Stomach (tissue), 9 donors: ENCODE results near the gene PSMD10. TPM values are rescaled to one million over a fixed set of nuclear protein-coding genes. Genes with fewer than 3 reads are reported as not detected.

Source experiments
- DNase-seq, 2 donors: peaks; one replicate each; pipeline versions ENCODE4 v3.0.0 to v3.0.0-alpha.2; 2013 to 2019
- H3K27ac ChIP-seq, 5 donors: fragments of 200-600 bp in 4 of 5; sonication (generic) in 4 of 5; one replicate each; pipeline ENCODE4 v1.5.1; 2013 to 2019; ENCODE audit warnings: mild to moderate bottlenecking in 1 of 5, moderate library complexity in 1 of 5
- H3K27me3 ChIP-seq, 3 donors: fragments of 200-600 bp; sonication (generic); one replicate each; pipeline ENCODE4 v1.5.1; 2017 to 2019; ENCODE audit warnings: mixed run types in 1 of 3
- H3K36me3 ChIP-seq, 4 donors: fragments of 200-600 bp; sonication (generic); 1 replicate in 3 of 4; 2 replicates in 1 of 4; pipeline ENCODE4 v1.5.1; 2016 to 2019
- H3K4me1 ChIP-seq, 4 donors: fragments of 200-600 bp; sonication (generic); one replicate each; pipeline ENCODE4 v1.5.1; 2016 to 2019
- H3K4me3 ChIP-seq, 4 donors: fragments of 200-600 bp; sonication (generic) in 3 of 4; one replicate each; pipeline ENCODE4 v1.5.1; 2016 to 2019; ENCODE audit warnings: mild to moderate bottlenecking in 1 of 4
- H3K9me3 ChIP-seq, 4 donors: fragments of 200-600 bp; sonication (generic); one replicate each; pipeline ENCODE4 v1.5.1; 2016 to 2019
- EP300 ChIP-seq: sonication (generic); formaldehyde crosslinking; IDR thresholded peaks from one replicate; pipeline ENCODE4 v1.6.1; 2017; ENCODE audit warnings: antibody characterized with exemption
- POLR2A ChIP-seq, 4 donors: fragments of 450-650 bp; IDR thresholded peaks; one replicate each; pipeline ENCODE4 v1.6.1; 2016; ENCODE audit warnings: antibody characterized with exemption in 4 of 4, control low read depth in 2 of 4, mild to moderate bottlenecking in 1 of 4, moderate library complexity in 1 of 4
- POLR2AphosphoS5 ChIP-seq, 3 donors: sonication (generic); formaldehyde crosslinking; IDR thresholded peaks; one replicate each; pipeline ENCODE4 v1.6.1; 2016; ENCODE audit warnings: antibody characterized with exemption in 3 of 3
- WGBS, 5 donors: extraction: QIAGEN DNeasy Blood & Tissue Kit in 3 of 5; methylation state at CpG; one replicate each; pipeline versions ENCODE4 v1.1.5 to v1.1.7; 2013 to 2018; 5-methylcytosine and 5-hydroxymethylcytosine counted together
- intact Hi-C: fragments of 100-400 bp; cut with DNase I; formaldehyde crosslinking; loops from one replicate; pipeline ENCODE4 v1.15.1; 2023; ENCODE audit warnings: low total_unique reads
- polyA plus RNA-seq, 3 donors: library from polyadenylated mRNA; stranded (reverse); fragments of 200-250 nt; gene quantifications; one replicate each; pipeline ENCODE4 v1.2.3, GENCODE V29; 2013
- total RNA-seq, 5 donors: library from RNA; depleted of rRNA; stranded (reverse); fragments of >200 nt; gene quantifications; one replicate each; pipeline versions ENCODE4 v1.1.0 to v1.2.3, GENCODE V29; 2014 to 2016
- TF ChIP-seq, protein P1 (sequence below), 7 experiments: fragments of 450-650 bp in 4 of 7; fragments of 200-600 bp in 3 of 7; sonication (generic) in 3 of 7; IDR thresholded peaks; one replicate each; pipeline ENCODE4 v1.5.1; 2016 to 2019; ENCODE audit warnings: antibody characterized with exemption in 7 of 7, control low read depth in 2 of 7, mild to moderate bottlenecking in 1 of 7
- donor health status: healthy with polysubstance abuse.
- donor health status: Bipolar disorder and iron deficiency.
- donor health status: healthy.

Gene PSMD10
- total and polyA plus RNA-seq, 8 donors: 10.4 to 65.7 (median 25.4) TPM; not detected in 1

DNA sequence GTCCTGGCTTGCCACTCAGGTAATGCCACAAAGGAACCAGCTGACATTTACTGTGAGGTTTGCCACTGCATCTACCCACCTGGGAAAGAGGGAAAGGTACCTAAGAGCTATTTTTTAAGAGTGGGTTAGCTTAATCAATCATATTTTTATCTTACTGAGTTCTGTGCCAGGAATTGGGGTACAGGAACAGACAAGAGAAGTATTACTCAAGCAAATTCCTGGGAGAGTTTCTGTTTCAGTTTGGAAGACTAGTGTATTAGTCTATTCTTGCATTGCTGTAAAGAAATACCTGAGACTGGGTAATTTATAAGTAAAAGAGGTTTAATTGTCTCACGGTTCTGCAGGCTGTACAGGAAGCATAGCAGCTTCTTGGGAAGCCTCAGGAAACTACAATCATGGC, 23.2 kb downstream of the PSMD10 start:
- Histone ChIP-seq H3K27ac (peak overlapping the region in 1 of 5 donors; percentile 40), H3K4me1 (peaks cover 0 to 2% (median under 1%) of the 10 kb centered on the region in 4 donors), H3K36me3 (peaks cover 0 to 6% (median 0%) of the 10 kb centered on the region in 4 donors), H3K27me3 (no peaks in the 10 kb centered on the region), H3K4me3 (no peak overlapping the region), H3K9me3 (no peaks in the 10 kb centered on the region)
- intact Hi-C loops: no loop called here
- WGBS, 5 donors: 42 to 64% (median 54%) methylated on average over 1 of the region's 1 CpG
- no peak for TF ChIP-seq EP300
- TF ChIP-seq POLR2A (IDR thresholded peaks at IDR 0.05): no peak
- no peak for TF ChIP-seq POLR2AphosphoS5 (IDR thresholded peaks at IDR 0.05)
- TF ChIP-seq, protein P1, sequence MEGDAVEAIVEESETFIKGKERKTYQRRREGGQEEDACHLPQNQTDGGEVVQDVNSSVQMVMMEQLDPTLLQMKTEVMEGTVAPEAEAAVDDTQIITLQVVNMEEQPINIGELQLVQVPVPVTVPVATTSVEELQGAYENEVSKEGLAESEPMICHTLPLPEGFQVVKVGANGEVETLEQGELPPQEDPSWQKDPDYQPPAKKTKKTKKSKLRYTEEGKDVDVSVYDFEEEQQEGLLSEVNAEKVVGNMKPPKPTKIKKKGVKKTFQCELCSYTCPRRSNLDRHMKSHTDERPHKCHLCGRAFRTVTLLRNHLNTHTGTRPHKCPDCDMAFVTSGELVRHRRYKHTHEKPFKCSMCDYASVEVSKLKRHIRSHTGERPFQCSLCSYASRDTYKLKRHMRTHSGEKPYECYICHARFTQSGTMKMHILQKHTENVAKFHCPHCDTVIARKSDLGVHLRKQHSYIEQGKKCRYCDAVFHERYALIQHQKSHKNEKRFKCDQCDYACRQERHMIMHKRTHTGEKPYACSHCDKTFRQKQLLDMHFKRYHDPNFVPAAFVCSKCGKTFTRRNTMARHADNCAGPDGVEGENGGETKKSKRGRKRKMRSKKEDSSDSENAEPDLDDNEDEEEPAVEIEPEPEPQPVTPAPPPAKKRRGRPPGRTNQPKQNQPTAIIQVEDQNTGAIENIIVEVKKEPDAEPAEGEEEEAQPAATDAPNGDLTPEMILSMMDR (IDR thresholded peaks at IDR 0.05): no peak
- no peak for DNase-seq

DNA sequence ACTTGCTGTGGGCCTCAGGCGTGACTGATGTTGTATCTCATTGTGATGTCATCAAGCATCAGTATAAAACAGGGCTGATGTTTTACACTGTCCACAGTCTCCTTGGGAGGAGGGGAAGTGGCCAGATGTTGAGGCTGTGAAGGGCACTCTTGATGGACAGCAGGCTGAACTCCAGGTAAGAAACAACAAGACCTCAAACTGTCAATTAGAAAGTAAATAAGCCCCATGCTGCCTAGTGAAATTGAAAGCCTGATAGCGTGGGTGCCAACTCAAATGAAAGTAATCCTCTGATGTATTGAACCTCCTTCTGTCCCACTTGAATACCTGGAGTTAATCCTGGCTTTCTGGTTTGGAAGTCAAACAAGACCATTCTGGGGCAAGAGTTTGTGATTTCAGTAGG, 26.7 kb downstream of the PSMD10 start:
- H3K27me3 ChIP-seq: peaks cover 0 to 6% (median 0%) of the 10 kb centered on the region in 3 donors
- TF ChIP-seq, protein P1 (IDR thresholded peaks at IDR 0.05): no peak
- TF ChIP-seq EP300 (no peak), POLR2A (IDR thresholded peaks at IDR 0.05) (no peak), POLR2AphosphoS5 (IDR thresholded peaks at IDR 0.05) (no peak)
- 39 to 60% (median 54%) methylated on average over 1 to 2 of the region's 2 CpGs for WGBS, 5 donors

GRCh38 chrX:108064001-108064400, 27.3 kb downstream of the PSMD10 start:
- H3K4me1 ChIP-seq: peaks cover 0 to 4% (median 1%) of the 10 kb centered on the region in 4 donors
- intact Hi-C loops: no loop called here
- WGBS, 5 donors: 38 to 67% (median 50%) methylated on average over 1 of the region's 1 CpG
- no peak overlapping the region for H3K4me3 ChIP-seq
- no peaks in the 10 kb centered on the region for H3K9me3 ChIP-seq
- TF ChIP-seq, protein P1 (IDR thresholded peaks at IDR 0.05): no peak
- no peak for TF ChIP-seq POLR2A (IDR thresholded peaks at IDR 0.05)
- H3K36me3 ChIP-seq: peaks cover 0 to 10% (median 2%) of the 10 kb centered on the region in 4 donors
- H3K27me3 ChIP-seq: peaks cover 0 to 6% (median 0%) of the 10 kb centered on the region in 3 donors
- no peak overlapping the region for H3K27ac ChIP-seq
- no peak for DNase-seq

More for the DNA sequence above, 26.7 kb downstream of the PSMD10 start:
- intact Hi-C loops: no loop called here
- no peak overlapping the region for H3K4me3 ChIP-seq
- no peaks in the 10 kb centered on the region for H3K9me3 ChIP-seq
- DNase-seq: no peak
- H3K4me1 ChIP-seq: peaks cover 0 to 4% (median 1%) of the 10 kb centered on the region in 4 donors
- H3K36me3 ChIP-seq: peaks cover 0 to 10% (median 2%) of the 10 kb centered on the region in 4 donors
- no peak overlapping the region for H3K27ac ChIP-seq

DNA sequence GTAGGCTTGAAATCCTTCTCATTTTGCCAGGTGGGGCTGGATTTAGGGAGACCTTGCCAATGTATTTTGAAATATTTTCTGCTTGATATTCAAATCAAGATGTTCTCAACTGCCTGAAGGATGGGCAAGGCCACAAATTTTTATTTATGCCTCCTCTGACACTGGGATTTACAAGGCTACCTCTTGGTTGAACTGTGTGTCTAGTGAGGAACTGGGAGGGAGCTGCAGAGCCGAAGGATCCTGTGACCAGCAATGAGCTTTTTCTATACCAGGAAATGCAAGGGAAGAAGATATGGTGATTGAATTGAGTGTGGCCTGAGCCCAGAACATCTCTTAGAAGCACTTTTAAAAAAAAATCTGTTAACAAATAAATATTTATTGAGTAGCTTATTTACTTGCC, 31.5 kb downstream of the PSMD10 start:
- TF ChIP-seq POLR2A (IDR thresholded peaks at IDR 0.05) (no peak), POLR2AphosphoS5 (IDR thresholded peaks at IDR 0.05) (no peak), EP300 (no peak)
- TF ChIP-seq, protein P1 (IDR thresholded peaks at IDR 0.05): no peak
- Histone ChIP-seq H3K9me3 (no peaks in the 10 kb centered on the region), H3K4me3 (no peak overlapping the region), H3K4me1 (peaks cover 0 to 4% (median 1%) of the 10 kb centered on the region in 4 donors), H3K36me3 (peaks cover 0 to 10% (median 2%) of the 10 kb centered on the region in 4 donors), H3K27me3 (peaks cover 0 to 11% (median 0%) of the 10 kb centered on the region in 3 donors), H3K27ac (no peak overlapping the region)
- intact Hi-C loops: no loop called here
- DNase-seq: no peak
- WGBS, 5 donors: 50 to 89% (median 56%) methylated on average over 1 of the region's 1 CpG
